PFSK-1 (cell line): ENCODE results near the gene SLC25A4.

Experiments
- TAF1 ChIP-seq: IDR thresholded peaks from 2 replicates; pipeline ENCODE4 v1.6.1; 2012; ENCODE audit warnings: low read length, control low read depth, borderline replicate concordance; ENCODE audit not compliant: insufficient read depth
- TF ChIP-seq, protein P1 (sequence below), 2 experiments: IDR thresholded peaks; 2 replicates each; pipeline versions ENCODE4 v1.6.1 to v1.8.0; 2011 to 2012; ENCODE audit warnings: low read depth in 2 of 2, low read length in 2 of 2, control low read depth in 1 of 2, inconsistent platforms in 1 of 2, mild to moderate bottlenecking in 1 of 2, moderate library complexity in 1 of 2; ENCODE audit not compliant: insufficient read depth in 1 of 2

- TF ChIP-seq, protein P1, sequence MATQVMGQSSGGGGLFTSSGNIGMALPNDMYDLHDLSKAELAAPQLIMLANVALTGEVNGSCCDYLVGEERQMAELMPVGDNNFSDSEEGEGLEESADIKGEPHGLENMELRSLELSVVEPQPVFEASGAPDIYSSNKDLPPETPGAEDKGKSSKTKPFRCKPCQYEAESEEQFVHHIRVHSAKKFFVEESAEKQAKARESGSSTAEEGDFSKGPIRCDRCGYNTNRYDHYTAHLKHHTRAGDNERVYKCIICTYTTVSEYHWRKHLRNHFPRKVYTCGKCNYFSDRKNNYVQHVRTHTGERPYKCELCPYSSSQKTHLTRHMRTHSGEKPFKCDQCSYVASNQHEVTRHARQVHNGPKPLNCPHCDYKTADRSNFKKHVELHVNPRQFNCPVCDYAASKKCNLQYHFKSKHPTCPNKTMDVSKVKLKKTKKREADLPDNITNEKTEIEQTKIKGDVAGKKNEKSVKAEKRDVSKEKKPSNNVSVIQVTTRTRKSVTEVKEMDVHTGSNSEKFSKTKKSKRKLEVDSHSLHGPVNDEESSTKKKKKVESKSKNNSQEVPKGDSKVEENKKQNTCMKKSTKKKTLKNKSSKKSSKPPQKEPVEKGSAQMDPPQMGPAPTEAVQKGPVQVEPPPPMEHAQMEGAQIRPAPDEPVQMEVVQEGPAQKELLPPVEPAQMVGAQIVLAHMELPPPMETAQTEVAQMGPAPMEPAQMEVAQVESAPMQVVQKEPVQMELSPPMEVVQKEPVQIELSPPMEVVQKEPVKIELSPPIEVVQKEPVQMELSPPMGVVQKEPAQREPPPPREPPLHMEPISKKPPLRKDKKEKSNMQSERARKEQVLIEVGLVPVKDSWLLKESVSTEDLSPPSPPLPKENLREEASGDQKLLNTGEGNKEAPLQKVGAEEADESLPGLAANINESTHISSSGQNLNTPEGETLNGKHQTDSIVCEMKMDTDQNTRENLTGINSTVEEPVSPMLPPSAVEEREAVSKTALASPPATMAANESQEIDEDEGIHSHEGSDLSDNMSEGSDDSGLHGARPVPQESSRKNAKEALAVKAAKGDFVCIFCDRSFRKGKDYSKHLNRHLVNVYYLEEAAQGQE (IDR thresholded peaks at IDR 0.05; ENCODE audit: insufficient read depth in 1 of 2, low read depth in 2 of 2, low read length in 2 of 2): no peak
- no peak for TF ChIP-seq TAF1
Observed at GRCh38 chr4:185099024-185099682, 43.9 kb upstream of the SLC25A4 start.
